GM19455 (cell line): ENCODE data around the gene COBLL1.
"Not testable (repeated sequence)": the region's sequence is repeated elsewhere in the genome, so short reads cannot be mapped to it uniquely, and the experiment has no call there.

ENCODE experiments used
- ATAC-seq: cut with Tn5 transposase; IDR thresholded peaks from one replicate; pipeline ENCODE4 v1.9.1; 2021; ENCODE audit not compliant: unreplicated experiment

Gene COBLL1

DNA sequence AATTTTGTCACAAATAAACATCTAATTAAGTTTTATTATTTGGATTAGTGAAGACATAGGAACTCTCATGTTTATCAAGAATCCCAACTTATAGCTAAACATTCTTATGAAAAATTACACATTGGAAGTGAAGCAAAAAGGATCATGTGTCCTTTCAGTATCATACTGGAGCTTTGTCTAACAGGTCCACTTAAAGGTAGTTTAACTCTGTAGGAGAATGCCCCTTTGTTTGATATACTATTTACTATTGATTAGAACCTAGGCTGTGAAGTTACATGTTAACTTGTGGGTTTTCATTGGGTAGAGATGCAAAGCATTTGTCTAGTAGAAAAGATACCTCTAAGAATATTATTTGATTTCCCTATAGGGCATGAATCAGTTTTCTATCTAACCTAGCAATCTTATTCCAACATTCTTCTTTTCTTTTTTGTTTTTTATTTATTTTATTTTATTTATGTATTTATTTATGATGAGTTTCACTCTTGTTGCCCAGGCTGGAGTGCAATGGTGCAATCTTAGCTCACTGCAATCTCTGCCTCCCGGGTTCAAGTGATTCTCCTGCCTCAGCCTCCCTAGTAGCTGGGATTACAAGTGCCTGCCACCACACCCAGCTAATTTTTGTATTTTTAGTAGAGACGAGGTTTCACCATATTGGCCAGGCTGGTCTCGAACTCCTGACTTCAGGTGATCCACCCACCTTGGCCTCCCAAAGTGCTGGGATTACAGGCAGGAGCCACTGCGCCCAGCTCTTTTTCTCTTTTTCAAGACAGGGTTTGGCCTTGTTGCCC is 18.5 kb upstream of the COBLL1 start:
- ATAC-seq = not testable (repeated sequence)

DNA sequence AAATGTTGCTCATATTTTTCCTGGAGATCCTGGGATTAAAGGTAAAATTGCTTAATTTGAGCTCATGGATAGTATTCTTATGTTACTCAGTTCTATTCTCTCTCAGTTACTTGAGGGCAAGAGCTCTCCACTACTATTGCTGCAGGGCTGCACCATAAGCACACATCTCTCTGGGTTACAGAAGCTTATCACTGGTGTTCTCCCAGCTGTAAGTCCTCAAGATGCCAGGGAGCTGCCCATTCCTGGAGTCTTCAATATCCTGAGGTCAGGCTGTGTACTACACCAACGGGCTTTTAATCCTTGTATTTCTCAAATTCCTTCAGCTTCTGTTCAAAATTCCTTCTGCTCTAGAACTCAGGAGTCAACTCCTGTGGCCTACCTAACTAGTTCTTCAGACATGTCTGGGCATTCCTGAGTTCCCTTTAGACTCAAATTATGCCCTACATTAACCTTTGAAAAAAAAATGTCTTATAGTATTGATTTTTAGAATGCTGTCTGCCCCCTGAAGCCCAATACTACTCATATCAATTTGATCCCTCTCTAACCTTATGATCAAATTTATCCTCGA is 17.7 kb upstream of the COBLL1 start:
- no peak for ATAC-seq

DNA sequence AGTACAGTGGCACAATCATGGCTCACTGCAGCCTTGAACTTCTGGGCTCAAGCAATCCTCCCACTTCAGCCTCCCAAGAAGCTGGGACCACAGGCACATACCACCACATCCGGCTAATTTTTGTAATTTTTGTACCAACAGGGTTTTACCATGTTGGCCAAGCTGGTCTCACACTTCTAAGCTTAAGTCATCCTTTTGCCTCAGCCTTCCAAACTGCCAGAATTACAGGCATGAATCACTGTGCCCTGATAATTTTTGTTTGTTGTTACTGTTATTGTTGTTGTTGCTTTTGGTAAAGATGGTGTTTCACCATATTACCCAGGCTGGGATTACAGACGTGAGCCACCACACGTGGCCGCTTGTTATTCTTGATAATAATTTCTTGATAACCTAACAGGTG is 10.5 kb upstream of the COBLL1 start:
- ATAC-seq = no peak

DNA sequence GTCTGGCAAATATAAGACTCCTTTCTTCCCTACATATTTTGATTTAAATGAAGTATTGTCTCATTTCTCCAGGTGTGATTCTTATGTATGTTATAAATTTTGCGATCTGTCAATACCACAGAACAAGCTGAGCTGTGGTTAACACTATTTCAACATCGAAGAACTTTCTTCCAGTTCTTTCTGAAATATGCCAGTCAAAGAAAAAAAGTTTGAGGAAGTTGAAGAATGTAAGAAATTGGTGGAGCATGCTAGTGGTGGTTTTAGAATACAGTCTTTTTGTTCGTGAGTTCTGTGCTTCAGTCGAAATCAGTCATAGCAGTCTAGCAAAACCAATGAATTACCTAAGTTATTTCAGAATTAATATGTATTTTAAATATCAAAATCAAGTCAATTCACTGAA is 8.6 kb upstream of the COBLL1 start:
- no peak for ATAC-seq

DNA sequence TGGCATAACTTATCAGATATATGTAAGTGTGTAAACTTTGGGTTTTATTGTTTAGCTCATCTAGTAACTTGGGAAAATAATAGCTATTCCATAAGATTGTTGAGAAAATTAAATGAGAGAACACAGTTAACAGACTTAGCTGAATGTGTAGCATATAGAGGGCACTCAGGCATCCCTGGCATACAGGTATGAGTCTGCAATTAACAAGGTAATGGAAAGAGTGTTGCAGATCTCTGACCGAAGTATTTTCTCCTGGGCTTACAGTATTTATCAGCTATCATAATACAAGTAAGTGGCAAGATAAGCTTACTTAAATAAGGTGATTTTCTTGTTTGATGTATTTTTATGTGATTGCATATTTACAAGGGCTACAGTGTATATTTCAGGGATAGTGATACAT is 7.9 kb upstream of the COBLL1 start:
- no peak for ATAC-seq

DNA sequence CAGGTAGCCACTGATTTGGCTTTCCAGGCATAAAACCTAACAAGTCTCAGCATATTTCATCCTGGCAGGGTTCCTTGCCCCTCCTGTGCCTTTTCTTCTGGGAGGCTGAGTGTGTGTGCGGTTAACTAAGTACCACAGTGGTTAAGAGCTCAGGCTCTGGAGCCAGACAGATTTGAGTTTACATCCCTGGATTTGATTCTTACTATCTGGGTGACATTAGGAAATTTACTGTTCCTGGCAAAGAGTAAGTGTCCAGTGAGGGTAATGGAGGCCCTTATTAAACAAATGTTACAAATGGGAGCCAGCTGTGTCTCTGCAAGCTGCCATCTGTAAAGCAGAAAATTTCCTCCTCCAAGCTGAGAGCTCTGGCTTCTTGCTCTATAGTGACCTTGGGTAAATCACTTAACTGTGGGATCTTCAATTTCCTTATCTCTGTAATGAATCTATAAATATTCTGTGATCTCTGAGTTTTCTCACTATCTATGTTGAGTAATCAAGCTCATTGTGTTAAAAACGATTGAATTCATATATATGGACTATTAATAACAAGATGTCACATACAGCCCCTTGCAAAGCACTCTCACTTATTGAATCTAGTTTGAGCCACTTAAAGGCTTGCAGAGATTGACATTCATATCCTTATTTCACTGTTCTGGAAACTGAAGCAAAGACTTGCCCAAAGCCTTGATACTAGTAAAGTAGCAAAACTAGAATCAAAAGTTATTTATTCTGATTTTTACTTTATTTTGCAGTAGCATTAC is 6.5 kb upstream of the COBLL1 start:
- ATAC-seq = no peak

DNA sequence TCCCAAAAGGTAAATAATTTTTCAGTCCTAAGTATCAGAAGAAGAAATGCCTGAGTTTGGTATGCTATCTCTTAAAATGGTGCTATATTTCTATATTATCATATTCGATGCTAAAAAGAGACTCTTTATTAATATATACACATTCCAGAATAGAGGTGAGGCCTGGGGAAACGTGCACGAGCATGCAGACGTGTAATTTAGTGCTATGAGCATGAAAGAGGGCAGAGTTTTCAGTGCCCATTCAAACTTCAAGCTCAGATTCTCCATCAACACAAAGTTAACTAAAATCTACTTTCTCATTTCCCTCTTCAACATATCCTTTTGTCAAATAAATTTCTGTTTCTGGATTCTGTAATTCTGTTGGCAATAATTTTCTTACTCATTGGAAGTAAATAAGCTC is 5.7 kb upstream of the COBLL1 start:
- no peak for ATAC-seq

DNA sequence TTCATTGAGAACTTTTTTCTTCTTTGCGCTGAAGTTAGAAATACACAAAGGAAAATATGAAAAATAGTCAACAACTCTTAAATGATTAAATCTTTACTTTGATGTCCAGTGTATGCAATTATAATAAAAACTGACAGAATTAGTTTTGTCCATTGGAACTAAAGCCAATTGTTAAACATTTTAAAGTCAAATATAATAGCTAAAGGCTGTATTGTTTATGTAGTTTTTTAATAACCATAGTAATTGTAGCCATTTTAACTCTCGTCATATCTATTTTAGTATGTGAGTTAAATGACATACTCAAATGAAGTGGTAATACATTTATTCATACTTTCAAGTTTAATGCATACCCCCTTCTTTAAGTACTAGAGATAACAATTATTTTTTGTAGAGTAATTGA is 4.7 kb upstream of the COBLL1 start:
- ATAC-seq = no peak

DNA sequence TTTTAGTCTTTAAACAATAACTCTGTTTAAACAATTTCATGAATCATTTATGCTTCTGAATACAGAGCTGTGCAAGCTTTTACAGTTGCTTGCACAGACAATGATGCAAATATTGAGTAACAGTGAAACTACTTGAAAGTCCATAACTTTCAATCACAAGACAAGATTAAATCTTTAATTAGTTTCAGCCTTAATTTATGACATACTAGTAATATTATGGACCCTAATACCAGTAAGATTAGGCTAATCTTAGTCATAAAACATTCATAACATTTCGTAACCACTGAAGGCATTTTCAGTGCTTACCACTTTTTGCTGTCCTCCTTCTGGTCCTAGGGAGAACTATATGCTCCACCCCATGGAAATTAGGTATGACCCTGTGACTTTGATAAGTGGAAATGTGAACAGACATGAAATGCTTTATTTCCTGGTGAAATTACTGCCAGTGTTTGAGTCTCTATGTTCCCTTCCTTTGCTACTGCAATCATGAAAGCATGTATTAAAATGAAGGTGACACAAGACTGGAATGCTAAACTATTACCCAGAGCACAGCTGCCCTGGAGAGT is 1.8 kb upstream of the COBLL1 start:
- ATAC-seq = no peak

DNA sequence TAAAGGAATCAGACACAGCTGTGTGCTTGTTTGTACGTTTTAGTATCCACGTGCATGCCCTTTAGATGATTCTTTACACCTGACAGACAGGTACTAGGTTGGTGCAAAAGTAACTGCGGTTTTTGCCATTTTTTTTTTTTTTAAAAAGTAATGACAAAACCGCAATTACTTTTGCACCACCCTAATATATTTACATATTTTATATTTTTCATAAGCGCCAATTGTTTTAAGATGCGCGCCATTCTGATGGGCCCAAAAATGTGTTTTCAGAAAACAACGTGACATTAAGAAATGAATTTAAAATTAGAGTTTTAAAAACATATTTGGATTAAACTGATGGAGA is 972 bp upstream of the COBLL1 start:
- ATAC-seq = no peak

DNA sequence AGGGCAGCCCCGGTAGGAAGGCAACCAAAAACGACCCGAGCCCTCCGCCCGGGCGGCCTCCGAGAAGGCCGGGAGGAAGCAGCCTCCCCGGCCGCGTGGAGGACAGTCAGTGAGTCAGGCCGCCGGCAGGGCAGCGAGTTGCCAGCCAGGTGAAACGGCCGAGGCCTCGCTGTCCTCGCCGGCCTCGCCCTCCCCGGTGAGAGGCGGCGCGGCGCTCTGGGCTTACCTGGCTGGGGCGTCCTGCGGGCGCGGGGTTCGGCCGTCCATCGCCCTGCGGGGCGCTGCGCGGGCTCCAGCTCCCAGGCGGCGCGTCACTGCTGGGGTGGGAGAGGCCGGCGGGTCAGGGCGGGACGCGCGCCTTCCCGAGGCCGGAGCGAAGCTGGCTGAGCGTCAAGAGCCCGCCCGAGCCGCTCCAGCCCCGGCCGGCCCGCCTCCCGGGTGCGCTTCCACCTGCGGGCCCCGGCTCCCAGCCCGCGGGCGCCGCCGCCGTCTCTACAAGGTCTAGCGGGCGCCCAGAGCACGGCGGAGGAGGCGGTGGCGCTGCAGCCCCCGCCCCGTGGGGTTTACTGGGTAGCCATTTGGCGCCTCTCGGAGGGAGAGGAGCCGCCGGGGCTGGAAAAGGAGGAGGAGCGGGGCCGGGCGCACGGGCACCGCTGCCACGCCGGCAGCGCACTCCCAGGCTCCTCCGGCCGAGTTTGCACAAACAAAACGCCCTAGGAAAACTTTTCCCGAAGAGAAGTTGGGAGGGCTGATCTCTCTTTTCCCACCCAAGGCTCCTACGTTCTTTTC is 499 bp downstream of the COBLL1 start:
- peak; percentile 51 for ATAC-seq

DNA sequence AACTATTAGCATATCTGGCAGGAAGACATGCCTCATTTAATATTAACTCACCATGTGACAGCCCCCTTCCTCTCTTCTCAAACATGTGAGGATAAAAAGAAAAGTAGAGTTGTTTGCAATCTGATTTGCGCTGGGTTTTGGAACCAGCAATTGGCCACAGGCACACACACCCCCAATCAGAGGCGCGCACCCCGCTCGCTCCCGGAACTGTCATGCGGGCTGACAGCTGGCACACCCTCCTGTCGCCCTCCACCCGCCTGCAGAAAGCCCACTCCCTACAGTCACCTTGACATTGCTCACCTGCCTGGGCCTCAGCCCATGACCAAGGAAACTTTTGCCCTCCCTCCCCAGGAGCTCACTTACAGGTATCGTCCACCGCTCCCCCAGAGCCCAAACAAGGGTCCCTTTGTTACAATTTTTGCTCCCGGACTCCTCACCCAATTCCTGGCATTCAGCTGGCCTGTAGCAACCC is 1.1 kb downstream of the COBLL1 start:
- no peak for ATAC-seq

DNA sequence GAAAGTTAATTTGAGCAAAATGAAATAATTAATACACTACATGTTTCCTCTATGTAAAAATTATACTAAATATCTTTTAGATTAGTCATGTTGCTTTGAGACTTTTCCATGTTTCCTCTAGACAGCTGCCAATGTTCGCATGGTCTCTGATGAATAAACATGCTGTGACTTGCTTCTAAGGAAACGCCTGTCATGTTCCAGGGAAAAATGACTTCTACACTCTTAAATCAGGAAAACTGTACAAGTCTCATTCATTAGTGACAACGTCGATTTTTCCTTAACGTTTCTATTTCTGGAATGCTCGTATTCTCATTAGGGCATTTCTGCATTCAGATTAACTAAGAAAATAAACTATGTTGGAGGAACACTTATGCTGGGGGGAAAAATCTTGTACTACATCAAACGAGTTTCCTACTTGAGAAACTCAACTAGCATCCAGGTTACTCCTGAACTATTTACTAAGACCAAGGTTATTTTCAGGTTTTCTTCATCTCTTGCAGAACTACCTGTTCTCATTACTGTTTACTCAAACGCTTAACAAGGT is 1.6 kb downstream of the COBLL1 start:
- ATAC-seq = no peak

DNA sequence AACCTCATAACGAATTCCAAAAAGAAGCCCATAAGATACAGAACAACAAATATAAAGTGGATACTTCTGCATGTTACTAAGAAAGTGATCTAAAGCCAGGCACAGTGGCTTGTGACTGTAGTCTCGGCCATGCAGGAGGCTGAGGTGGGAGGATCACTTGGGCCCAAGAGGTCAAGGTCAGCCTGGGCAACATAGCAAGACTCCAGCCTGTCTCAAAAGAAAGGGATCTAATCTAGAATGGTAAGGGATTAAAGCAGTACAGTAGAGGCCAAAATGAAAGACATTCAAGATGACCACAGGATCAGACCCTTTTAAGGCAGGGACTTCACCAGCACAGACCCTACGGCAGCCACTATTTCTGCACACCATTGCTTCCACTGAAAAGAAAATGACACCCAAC is 3.8 kb downstream of the COBLL1 start:
- no peak for ATAC-seq

DNA sequence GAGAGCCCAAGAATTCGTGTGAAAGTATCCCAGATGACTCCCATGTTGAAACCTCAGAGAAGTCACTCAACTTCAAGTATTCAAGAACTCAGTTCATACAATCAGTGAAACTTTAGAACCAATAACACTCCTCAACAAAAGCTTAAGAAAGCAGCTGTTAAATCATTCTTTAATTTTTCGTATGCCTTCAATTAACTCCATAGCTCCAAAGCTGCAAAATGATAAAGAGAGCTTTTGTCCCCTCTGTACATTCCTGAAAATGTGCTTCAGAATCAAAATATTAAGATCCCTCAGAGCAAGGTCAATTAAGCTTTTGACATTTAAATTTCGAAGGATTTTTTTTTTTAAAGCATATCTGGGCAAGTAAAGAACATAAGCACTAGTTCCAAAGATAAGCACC is 4.7 kb downstream of the COBLL1 start:
- no peak for ATAC-seq

DNA sequence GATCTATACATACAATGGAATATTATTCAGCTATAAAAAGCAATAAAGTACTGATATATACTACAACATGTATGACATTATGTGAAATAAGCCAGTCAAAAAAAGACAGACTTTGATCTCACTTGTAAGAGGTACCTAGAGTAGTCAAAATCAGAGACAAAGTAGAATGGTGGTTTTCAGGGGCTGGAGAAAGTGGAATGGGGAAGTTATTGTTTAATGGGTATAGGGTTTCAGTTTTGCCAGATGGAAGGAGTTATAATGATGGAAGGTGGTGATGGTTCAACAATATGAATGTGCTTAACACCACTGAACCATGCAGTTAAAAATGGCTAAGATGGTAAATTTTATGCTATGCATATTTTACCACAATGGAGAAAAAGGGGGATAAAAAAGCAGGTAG is 6.3 kb downstream of the COBLL1 start:
- ATAC-seq = no peak

DNA sequence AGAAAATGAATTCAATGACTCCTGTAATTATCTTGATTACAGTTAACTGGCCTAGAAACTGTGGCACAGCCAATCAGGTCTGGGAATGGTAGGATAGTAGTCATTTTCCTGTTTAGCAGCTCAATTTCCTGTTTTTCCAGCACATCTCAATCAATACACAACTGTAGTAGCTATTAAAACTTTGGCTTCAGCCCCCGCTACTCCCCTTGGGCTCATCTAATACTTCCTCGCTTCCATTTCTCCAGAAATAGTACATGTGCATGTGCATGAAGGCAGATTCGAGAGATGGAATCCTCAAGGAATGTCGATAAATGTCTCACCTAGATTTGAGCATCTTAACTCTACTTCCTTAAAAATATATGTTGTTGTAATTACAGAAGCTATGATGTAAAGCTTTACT is 9.7 kb downstream of the COBLL1 start:
- ATAC-seq = no peak

DNA sequence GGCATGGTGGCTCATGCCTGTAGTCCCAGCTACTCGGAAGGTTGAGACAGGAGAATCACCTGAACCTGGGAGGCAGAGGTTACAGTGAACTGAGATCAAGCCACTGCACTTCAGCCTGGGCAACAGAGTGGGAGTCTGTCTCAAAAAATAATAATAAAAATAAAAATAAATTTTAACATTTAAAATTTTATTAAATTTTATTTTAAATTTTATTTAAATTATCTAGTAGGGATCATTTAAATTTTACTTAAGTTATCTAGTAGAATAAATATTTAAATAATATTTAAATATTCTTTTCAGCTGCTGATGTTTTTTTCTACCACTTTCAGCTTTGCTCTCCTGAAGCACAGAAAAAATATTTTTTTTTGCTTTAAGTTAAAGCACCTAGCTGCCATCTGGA is 10.4 kb downstream of the COBLL1 start:
- ATAC-seq = no peak

DNA sequence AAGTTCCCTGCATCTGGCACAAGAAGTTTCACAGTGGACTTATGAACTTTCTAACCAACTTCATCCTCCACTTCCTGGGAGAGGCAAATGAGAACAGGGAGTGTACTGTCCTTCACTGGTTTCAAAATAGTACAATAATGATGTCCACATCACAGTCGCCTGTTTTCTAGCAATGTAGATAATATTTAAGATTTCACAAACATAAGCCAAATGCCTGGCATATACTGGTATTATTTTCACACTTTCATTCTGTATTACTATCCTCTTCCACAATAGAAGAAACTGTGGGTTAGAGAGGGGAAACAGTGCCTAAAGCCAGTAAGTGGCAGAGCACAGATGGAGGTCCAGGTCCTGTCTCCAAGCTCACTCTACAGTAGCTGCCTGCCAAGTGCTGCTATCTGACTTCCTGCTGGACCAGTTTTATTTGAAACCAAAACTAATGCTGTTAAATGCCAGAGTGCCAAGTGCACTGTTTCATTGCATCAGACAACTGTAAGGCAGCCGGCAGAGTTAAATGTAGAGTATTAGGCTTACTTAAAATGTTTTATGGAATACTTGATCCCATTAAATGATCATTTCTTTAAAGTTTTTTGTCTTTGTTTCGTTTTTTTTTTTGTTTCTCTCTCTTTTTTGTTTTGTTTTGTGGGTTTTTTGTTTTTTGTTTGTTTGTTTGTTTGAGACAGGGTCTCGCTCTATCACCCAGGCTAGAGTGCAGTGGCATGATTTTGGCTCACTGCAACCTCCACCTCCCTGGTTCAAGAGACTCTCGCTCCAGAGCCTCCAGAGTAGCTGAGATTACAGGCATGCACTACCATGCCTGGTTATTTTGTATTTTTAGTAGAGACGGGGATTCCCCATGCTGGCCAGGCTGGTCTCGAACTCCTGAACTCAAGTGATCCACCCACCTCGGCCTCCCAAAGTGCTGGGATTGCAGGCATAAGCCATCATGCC is 15.1 kb downstream of the COBLL1 start:
- ATAC-seq = no peak

DNA sequence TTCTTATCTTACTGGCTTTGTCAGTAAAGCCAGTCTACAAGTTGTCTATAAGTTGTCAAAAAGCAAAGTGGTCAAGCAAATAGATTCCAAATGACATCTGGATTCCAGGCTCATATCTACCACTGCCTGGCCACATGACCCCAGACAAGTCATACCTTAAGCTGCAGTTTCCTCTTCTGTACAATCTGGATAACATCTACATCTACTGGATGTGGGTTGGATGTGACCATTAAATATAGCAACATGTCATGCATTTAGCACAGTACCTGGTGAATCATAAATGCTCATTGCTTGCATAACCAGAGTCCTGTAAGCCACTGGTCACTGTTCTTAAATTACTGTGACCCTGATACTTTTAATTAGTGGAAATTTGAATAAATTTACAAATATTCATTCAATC is 16.8 kb downstream of the COBLL1 start:
- ATAC-seq = no peak
